Kidney (tissue), 14 donors: Measurements from ENCODE around the gene CDH13. TPM values are rescaled to one million over a fixed set of nuclear protein-coding genes. Genes with fewer than 3 reads are reported as not detected.

Experiments
- DNase-seq, 5 donors: peaks; one replicate each; pipeline ENCODE4 v3.0.0-alpha.2; 2013 to 2020
- FAIRE-seq: peaks from 2 replicates; lab custom pipeline; 2012; peaks lifted over from hg19 to GRCh38; lab: Jason Lieb, UNC
- H3K27ac ChIP-seq, 2 donors: one replicate each; pipeline ENCODE4 v1.7.0; 2013; ENCODE audit warnings: low read depth in 2 of 2, low read length in 2 of 2, inconsistent platforms in 1 of 2
- H3K27me3 ChIP-seq: one replicate; pipeline ENCODE4 v1.7.1; 2013; ENCODE audit warnings: low read length, inconsistent platforms; ENCODE audit not compliant: control insufficient read depth, insufficient read depth
- H3K36me3 ChIP-seq, 3 donors: one replicate each; pipeline versions ENCODE4 v1.7.0 to v1.7.1; 2013; ENCODE audit warnings: low read length in 3 of 3, control low read depth in 1 of 3, inconsistent platforms in 1 of 3; ENCODE audit not compliant: insufficient read depth in 3 of 3, control insufficient read depth in 2 of 3
- H3K4me1 ChIP-seq, 3 donors: one replicate each; pipeline versions ENCODE4 v1.7.0 to v1.7.1; 2013; ENCODE audit warnings: low read length in 3 of 3, inconsistent platforms in 1 of 3, low read depth in 1 of 3; ENCODE audit not compliant: control insufficient read depth in 2 of 3, insufficient read depth in 2 of 3
- H3K4me3 ChIP-seq, 3 donors: one replicate each; pipeline versions ENCODE4 v1.7.0 to v1.8.1; 2013; ENCODE audit warnings: low read length in 3 of 3, control low read depth in 1 of 3, inconsistent platforms in 1 of 3
- H3K9ac ChIP-seq, 3 donors: one replicate each; pipeline versions ENCODE4 v1.7.0 to v1.7.1; 2013; ENCODE audit warnings: low read length in 3 of 3, control low read depth in 1 of 3, inconsistent platforms in 1 of 3
- H3K9me3 ChIP-seq, 3 donors: one replicate each; pipeline versions ENCODE4 v1.7.0 to v1.7.1; 2013; ENCODE audit warnings: low read length in 3 of 3, control low read depth in 1 of 3, inconsistent platforms in 1 of 3; ENCODE audit not compliant: control insufficient read depth in 2 of 3, insufficient read depth in 1 of 3
- CTCF ChIP-seq: IDR thresholded peaks from 3 replicates; pipeline ENCODE4 v1.5.1; 2012; ENCODE audit warnings: mild to moderate bottlenecking, moderate library complexity, borderline replicate concordance; ENCODE audit not compliant: insufficient read depth; ENCODE audit errors: extremely low read depth
- intact Hi-C: fragments of 100-400 bp; cut with DNase I; formaldehyde crosslinking; loops from one replicate; pipeline ENCODE4 v1.11.1; 2022
- polyA plus RNA-seq: library from polyadenylated mRNA; stranded (reverse); fragments of 350-450 nt; fragmentation: Illumina TruSeq; extraction: RNeasy Lipid Tissue Mini Kit (QIAGEN cat#74804); gene quantifications from one replicate; pipeline ENCODE4 v1.2.3, GENCODE V29; 2014; ENCODE audit warnings: low read depth, low replicate concordance; ENCODE audit not compliant: insufficient read depth
- total RNA-seq: library from RNA; stranded (reverse); fragmentation: NEBNext Ultra II Directional; extraction: Animal tissue kit (Norgen Biotek cat#: 25700); gene quantifications from one replicate; pipeline ENCODE4 v1.2.1, GENCODE V29; 2021
- donor health status: control.
- donor health status: control.
- donor health status: control.
- donor health status: control.
- donor health status: control.
- donor health status: DM: yes; HTN: yes; CAD: no.
- donor health status: Normal renal cell carcinoma (clear cell type).

Gene CDH13
- total and polyA plus RNA-seq, 2 donors from 2014 or later: 4.8 to 13.8 TPM

- DNase-seq: no peak
- Histone ChIP-seq H3K36me3 (no peaks in the 10 kb centered on the region), H3K9ac (no peak overlapping the region), H3K4me3 (no peak overlapping the region), H3K4me1 (no peaks in the 10 kb centered on the region), H3K27ac (no peak overlapping the region), H3K9me3 (no peaks in the 10 kb centered on the region), H3K27me3 (no peaks in the 10 kb centered on the region)
- FAIRE-seq: no peak
- intact Hi-C loops: no loop called here
- TF ChIP-seq CTCF: no peak
Observed at GRCh38 chr16:83085660-83086059, 458.9 kb downstream of the CDH13 start.

GRCh38 chr16:83095941-83096692 lies 469.3 kb downstream of the CDH13 start:
- FAIRE-seq (no peak), DNase-seq (no peak)
- no peaks in the 10 kb centered on the region for H3K4me1 ChIP-seq
- no peaks in the 10 kb centered on the region for H3K27me3 ChIP-seq
- peaks cover 0 to 10% (median 0%) of the 10 kb centered on the region in 3 donors for H3K9me3 ChIP-seq
- no peak for TF ChIP-seq CTCF
- no peaks in the 10 kb centered on the region for H3K36me3 ChIP-seq
- H3K4me3 ChIP-seq: no peak overlapping the region
- H3K9ac ChIP-seq: no peak overlapping the region
- no peak overlapping the region for H3K27ac ChIP-seq
- intact Hi-C loops: no loop called here

GRCh38 chr16:83098536-83098935 lies 471.8 kb downstream of the CDH13 start:
- DNase-seq: no peak
- Histone ChIP-seq H3K9ac (no peak overlapping the region), H3K36me3 (no peaks in the 10 kb centered on the region), H3K4me1 (no peaks in the 10 kb centered on the region), H3K27me3 (no peaks in the 10 kb centered on the region), H3K4me3 (no peak overlapping the region), H3K27ac (no peak overlapping the region), H3K9me3 (peaks cover 0 to 16% (median 0%) of the 10 kb centered on the region in 3 donors)
- intact Hi-C loops: no loop called here
- TF ChIP-seq CTCF: no peak
- FAIRE-seq: no peak
